ENCODE data around the gene SF3B4. TPM values are rescaled to one million over a fixed set of nuclear protein-coding genes. Genes with fewer than 3 reads are reported as not detected.

Gene SF3B4
- total and polyA plus RNA-seq, 2 donors (not counting 1 experiment from before 2014, with no cell fraction given) = 22.6 to 60.1 TPM

GRCh38 chr1:149888247-149888998 is 39.2 kb downstream of the SF3B4 start:
- peak; percentile 7 for ATAC-seq (ENCODE audit: low read depth)

More at GRCh38 chr1:149888247-149888998, 39.2 kb downstream of the SF3B4 start:
- Mint-ChIP-seq H3K9me3 (ENCODE audit: insufficient read depth) (no peaks in the 10 kb centered on the region), H3K27ac (no peak overlapping the region), H3K27me3 (no peaks in the 10 kb centered on the region), H3K4me1 (peaks cover 7% of the 10 kb centered on the region), H3K4me3 (no peak overlapping the region)
- H3K4me2 ChIP-seq (replicated peaks; ENCODE audit: low read depth, low read length, poor library complexity, severe bottlenecking) = peak overlapping the region; percentile 78
- CTCF ChIA-PET = interaction anchor here (0.7 to 2.6 kb wide), 9 partner anchors 10 to 1000 kb away, joined by 3 to 14 read pairs (median 7); partner anchors contain the start of gene SF3B4
- H3K4me3 ChIP-seq (ENCODE audit: control extremely low read depth in 1 of 5, extremely low read depth in 1 of 5, insufficient read depth in 1 of 5, low read depth in 2 of 5, low read length in 4 of 5) = peak overlapping the region; percentile 84 to 98 (median 92)
- peaks cover 0 to 5% (median 0%) of the 10 kb centered on the region in 3 donors for H3K9me3 ChIP-seq (ENCODE audit: control extremely low read depth in 1 of 3, control insufficient read depth in 2 of 3, insufficient read depth in 1 of 3, low read length in 2 of 3)
- H3K36me3 ChIP-seq (replicated peaks in 1 of 2; ENCODE audit: control extremely low read depth in 1 of 2, control insufficient read depth in 1 of 2, extremely low read depth in 1 of 2, insufficient read depth in 2 of 2, low read length in 1 of 2) = peaks cover 0 to 4% of the 10 kb centered on the region in 2 experiments
- no peak for TF ChIP-seq EZH2 (IDR thresholded peaks at IDR 0.05; ENCODE audit: borderline replicate concordance, insufficient read depth, low read depth, low read length, poor library complexity, severe bottlenecking)
- TF ChIP-seq CTCF (IDR thresholded peaks at IDR 0.05) = peak; percentile 57
- peaks cover 30% of the 10 kb centered on the region for H3K79me2 ChIP-seq (ENCODE audit: control insufficient read depth, insufficient read depth, low read length)
- peak overlapping the region; percentile 86 for H2AFZ ChIP-seq (ENCODE audit: insufficient read depth, low read depth, low read length, poor library complexity, severe bottlenecking)
- H4K20me1 ChIP-seq (ENCODE audit: control insufficient read depth, insufficient read depth, low read length, poor library complexity, severe bottlenecking) = peaks cover 26% of the 10 kb centered on the region
- POLR2A ChIA-PET = interaction anchor here (0.5 to 4.9 kb wide), 18 partner anchors 11 to 659 kb away, joined by 3 to 51 read pairs (median 6); partner anchors contain the start of genes BOLA1, RPRD2 and SF3B4
- DNase-seq = no peak
- intact Hi-C loops (cut with micrococcal nuclease) = loop anchor here (1.0 kb wide), 3 partner anchors 11 to 346 kb away; partner anchors contain the start of genes BOLA1 and SF3B4
- WGBS (ENCODE audit: insufficient coverage) = 6% methylated on average over 28 of the region's 28 CpGs
- peak overlapping the region; percentile 81 for H3K9ac ChIP-seq (ENCODE audit: low read length)
- peaks cover 23 to 33% of the 10 kb centered on the region in 2 donors for H3K4me1 ChIP-seq (ENCODE audit: control insufficient read depth in 2 of 2, insufficient read depth in 2 of 2, low read length in 2 of 2)
- H3K27me3 ChIP-seq (replicated peaks in 1 of 4; ENCODE audit: control extremely low read depth in 1 of 4, control insufficient read depth in 3 of 4, insufficient read depth in 4 of 4, low read length in 3 of 4) = no peaks in the 10 kb centered on the region
- H3K27ac ChIP-seq (ENCODE audit: low read length in 2 of 2) = peak overlapping the region; percentile 89 to 94

Data from B cell (primary cell).